Karpas-422 (cell line): ENCODE measurements around the gene GSTP1. TPM values are rescaled to one million over a fixed set of nuclear protein-coding genes. Genes with fewer than 3 reads are reported as not detected.

ENCODE experiments used
- DNase-seq: peaks from one replicate; pipeline ENCODE4 v3.0.0-alpha.2; 2015
- H2AFZ ChIP-seq: fragments of 200-600 bp; sonication (generic); 2 replicates; pipeline ENCODE4 v1.6.1; 2014; ENCODE audit warnings: antibody characterized with exemption, low read length, mixed read lengths
- H3K27ac ChIP-seq: fragments of 200-600 bp; sonication (generic); 2 replicates; pipeline ENCODE4 v1.5.1; 2014; ENCODE audit warnings: mild to moderate bottlenecking, low read length, moderate library complexity
- H3K27me3 ChIP-seq: fragments of 200-600 bp; sonication (generic); 2 replicates; pipeline ENCODE4 v1.6.1; 2014; ENCODE audit warnings: low read length, mixed read lengths
- H3K36me3 ChIP-seq: fragments of 200-600 bp; sonication (generic); 2 replicates; pipeline ENCODE4 v1.6.1; 2014; ENCODE audit warnings: low read length, mixed read lengths; ENCODE audit not compliant: insufficient read depth
- H3K4me1 ChIP-seq: fragments of 200-600 bp; sonication (generic); 2 replicates; pipeline ENCODE4 v1.6.1; 2014; ENCODE audit warnings: mild to moderate bottlenecking, low read length, mixed read lengths
- H3K4me2 ChIP-seq: fragments of 200-600 bp; sonication (generic); 2 replicates; pipeline ENCODE4 v1.6.1; 2014; ENCODE audit warnings: low read length, low read depth, mild to moderate bottlenecking; ENCODE audit not compliant: poor library complexity, severe bottlenecking
- H3K4me3 ChIP-seq: fragments of 200-600 bp; sonication (generic); 2 replicates; pipeline ENCODE4 v1.5.1; 2014; ENCODE audit warnings: mild to moderate bottlenecking, antibody characterized with exemption, low read length, mixed read lengths
- H3K79me2 ChIP-seq: fragments of 200-600 bp; sonication (generic); 2 replicates; pipeline ENCODE4 v1.6.1; 2014; ENCODE audit warnings: mild to moderate bottlenecking, low read length, mixed read lengths
- H3K9ac ChIP-seq: fragments of 200-600 bp; sonication (generic); 2 replicates; pipeline ENCODE4 v1.6.0; 2014; ENCODE audit warnings: low read length
- H3K9me2 ChIP-seq: fragments of 200-600 bp; sonication (generic), shearing (Covaris generic); replicated peaks from 2 replicates; pipeline ENCODE4 v1.6.0; 2014; ENCODE audit warnings: mild to moderate bottlenecking, low read length, moderate library complexity; ENCODE audit not compliant: insufficient read depth
- H3K9me3 ChIP-seq: fragments of 300-700, 200-600 bp; sonication (generic); 2 replicates; pipeline ENCODE4 v1.6.1; 2014; ENCODE audit warnings: low read length, mixed read lengths
- H4K20me1 ChIP-seq: fragments of 200-600 bp; sonication (generic); 2 replicates; pipeline ENCODE4 v1.6.1; 2014; ENCODE audit warnings: mild to moderate bottlenecking, antibody characterized with exemption, low read length, low read depth; ENCODE audit not compliant: insufficient read depth
- total RNA-seq: library from RNA; depleted of rRNA; stranded (reverse); fragments of >200 nt; shearing (Covaris generic); gene quantifications from 2 replicates; pipeline ENCODE4 v1.2.3, GENCODE V29; 2014; ENCODE audit warnings: low replicate concordance

Gene GSTP1
- total RNA-seq, 1 experiment from 2014 or later = 1,085 TPM

- Histone ChIP-seq H3K4me2 (peak within 1 kb of the TSS; percentile 78), H3K36me3 (no peaks in the 10 kb centered on the region; the same call in 1 of the 2 replicates), H4K20me1 (no peaks in the 10 kb centered on the region), H3K9me3 (no peaks in the 10 kb centered on the region), H2AFZ (peak within 1 kb of the TSS; percentile 93), H3K27ac (peak within 1 kb of the TSS; percentile 59), H3K4me3 (peak within 1 kb of the TSS; percentile 80), H3K9ac (peak within 1 kb of the TSS; percentile 80), H3K79me2 (no peaks in the 10 kb centered on the region), H3K4me1 (peaks cover 26% of the 10 kb centered on the region), H3K9me2 (no peaks in the 10 kb centered on the region), H3K27me3 (no peaks in the 10 kb centered on the region)
- DNase-seq = peak; percentile 95
Measured at GRCh38 chr11:67629386-67630227, 46.0 kb downstream of the GSTP1 start, which contains the start of gene NUDT8. TSS of gene NUDT8 (minus strand) at chr11:67629937. CDS start at chr11:67629911, 26 bp downstream.

GRCh38 chr11:67630228-67630942, 46.8 kb downstream of the GSTP1 start:
- Histone ChIP-seq H2AFZ (peak overlapping the region; percentile 93; the same call in 1 of the 2 replicates), H3K79me2 (no peaks in the 10 kb centered on the region), H3K27ac (peak overlapping the region; percentile 49), H3K4me2 (peak overlapping the region; percentile 78), H3K36me3 (no peaks in the 10 kb centered on the region; the same call in 1 of the 2 replicates), H3K9me2 (no peaks in the 10 kb centered on the region), H3K9me3 (no peaks in the 10 kb centered on the region), H3K4me1 (peaks cover 26% of the 10 kb centered on the region), H3K27me3 (no peaks in the 10 kb centered on the region), H3K9ac (peak overlapping the region; percentile 80), H4K20me1 (no peaks in the 10 kb centered on the region), H3K4me3 (peak overlapping the region; percentile 80)
- peak; percentile 99 for DNase-seq

GRCh38 chr11:67630943-67631331, 47.3 kb downstream of the GSTP1 start:
- Histone ChIP-seq H3K4me2 (peak overlapping the region; percentile 78), H2AFZ (no peak overlapping the region)

GRCh38 chr11:67631411-67631810, 47.8 kb downstream of the GSTP1 start:
- Histone ChIP-seq H3K9ac (peak overlapping the region; percentile 80; the same call in 1 of the 2 replicates), H3K9me3 (no peaks in the 10 kb centered on the region), H3K27me3 (no peaks in the 10 kb centered on the region), H3K79me2 (no peaks in the 10 kb centered on the region), H3K4me1 (peaks cover 26% of the 10 kb centered on the region), H3K27ac (no peak overlapping the region), H2AFZ (no peak overlapping the region), H3K9me2 (no peaks in the 10 kb centered on the region), H4K20me1 (no peaks in the 10 kb centered on the region), H3K4me3 (peak overlapping the region; percentile 80; the same call in 1 of the 2 replicates), H3K36me3 (no peaks in the 10 kb centered on the region; the same call in 1 of the 2 replicates), H3K4me2 (peak overlapping the region; percentile 78)
- DNase-seq = no peak

More at GRCh38 chr11:67630943-67631331, 47.3 kb downstream of the GSTP1 start:
- H4K20me1 ChIP-seq = no peaks in the 10 kb centered on the region
- peak overlapping the region; percentile 80 for H3K9ac ChIP-seq
- H3K9me3 ChIP-seq = no peaks in the 10 kb centered on the region
- peak overlapping the region; percentile 80 for H3K4me3 ChIP-seq
- H3K9me2 ChIP-seq = no peaks in the 10 kb centered on the region
- DNase-seq = no peak
- no peak overlapping the region for H3K27ac ChIP-seq
- H3K4me1 ChIP-seq = peaks cover 26% of the 10 kb centered on the region
- H3K79me2 ChIP-seq = no peaks in the 10 kb centered on the region
- H3K27me3 ChIP-seq = no peaks in the 10 kb centered on the region
- no peaks in the 10 kb centered on the region; the same call in 1 of the 2 replicates for H3K36me3 ChIP-seq

- H3K4me2 ChIP-seq = no peak overlapping the region
- H3K27ac ChIP-seq = no peak overlapping the region
- no peaks in the 10 kb centered on the region for H3K9me2 ChIP-seq
- H3K9me3 ChIP-seq = no peaks in the 10 kb centered on the region
- no peaks in the 10 kb centered on the region for H3K79me2 ChIP-seq
- H3K4me1 ChIP-seq = peaks cover 26% of the 10 kb centered on the region
- H3K4me3 ChIP-seq = no peak overlapping the region
- no peak for DNase-seq
- H2AFZ ChIP-seq = no peak overlapping the region
- no peaks in the 10 kb centered on the region for H4K20me1 ChIP-seq
- no peaks in the 10 kb centered on the region; the same call in 1 of the 2 replicates for H3K36me3 ChIP-seq
- no peaks in the 10 kb centered on the region for H3K27me3 ChIP-seq
- no peak overlapping the region for H3K9ac ChIP-seq
Measured at GRCh38 chr11:67631853-67632174, 48.2 kb downstream of the GSTP1 start.

GRCh38 chr11:67632175-67632981, 48.8 kb downstream of the GSTP1 start:
- no peak overlapping the region for H3K4me2 ChIP-seq
- H3K9me3 ChIP-seq = no peaks in the 10 kb centered on the region
- H3K27me3 ChIP-seq = no peaks in the 10 kb centered on the region
- no peak overlapping the region for H3K9ac ChIP-seq
- H3K4me1 ChIP-seq = peaks cover 26% of the 10 kb centered on the region
- no peaks in the 10 kb centered on the region for H3K9me2 ChIP-seq
- DNase-seq = no peak
- H3K27ac ChIP-seq = no peak overlapping the region
- H3K36me3 ChIP-seq = no peaks in the 10 kb centered on the region
- H3K4me3 ChIP-seq = no peak overlapping the region
- no peaks in the 10 kb centered on the region for H3K79me2 ChIP-seq
- no peak overlapping the region for H2AFZ ChIP-seq
- no peaks in the 10 kb centered on the region for H4K20me1 ChIP-seq

GRCh38 chr11:67632982-67633755, 49.6 kb downstream of the GSTP1 start:
- H3K9ac ChIP-seq = no peak overlapping the region
- H3K27me3 ChIP-seq = no peaks in the 10 kb centered on the region
- DNase-seq = no peak

More at GRCh38 chr11:67632982-67633755, 49.6 kb downstream of the GSTP1 start:
- Histone ChIP-seq H3K4me2 (no peak overlapping the region), H3K27ac (no peak overlapping the region), H3K79me2 (no peaks in the 10 kb centered on the region), H3K36me3 (no peaks in the 10 kb centered on the region), H3K4me1 (peaks cover 25% of the 10 kb centered on the region), H2AFZ (no peak overlapping the region), H3K9me3 (no peaks in the 10 kb centered on the region), H4K20me1 (no peaks in the 10 kb centered on the region), H3K9me2 (no peaks in the 10 kb centered on the region), H3K4me3 (no peak overlapping the region)
